ENCODE measurements around the gene GARIN1A. TPM values are rescaled to one million over a fixed set of nuclear protein-coding genes. Genes with fewer than 3 reads are reported as not detected.
"Not testable (repeated sequence)": the region's sequence is repeated elsewhere in the genome, so short reads cannot be mapped to it uniquely, and the experiment has no call there.

The GARIN1A gene
- total RNA-seq, 1 donor from 2014 or later = 3.9 TPM

GRCh38 chr7:128660596-128660995 is 11.5 kb upstream of the GARIN1A start:
- Mint-ChIP-seq H3K27ac (ENCODE audit: unreplicated experiment) (no peak overlapping the region), H3K9me3 (ENCODE audit: unreplicated experiment) (peaks cover 8% of the 10 kb centered on the region), H3K4me3 (ENCODE audit: unreplicated experiment) (no peak overlapping the region), H3K27me3 (ENCODE audit: unreplicated experiment) (no peaks in the 10 kb centered on the region), H3K36me3 (ENCODE audit: unreplicated experiment) (peaks cover 24% of the 10 kb centered on the region), H3K4me1 (ENCODE audit: unreplicated experiment) (no peaks in the 10 kb centered on the region)
- no peak for DNase-seq (ENCODE audit: extremely low spot score, unreplicated experiment)
- TF ChIP-seq CTCF (IDR thresholded peaks at IDR 0.05) = no peak

- Mint-ChIP-seq H3K4me1 (ENCODE audit: unreplicated experiment) (no peaks in the 10 kb centered on the region), H3K9me3 (ENCODE audit: unreplicated experiment) (peaks cover 8% of the 10 kb centered on the region), H3K4me3 (ENCODE audit: unreplicated experiment) (no peak overlapping the region), H3K36me3 (ENCODE audit: unreplicated experiment) (peaks cover 27% of the 10 kb centered on the region), H3K27ac (ENCODE audit: unreplicated experiment) (no peak overlapping the region), H3K27me3 (ENCODE audit: unreplicated experiment) (no peaks in the 10 kb centered on the region)
- DNase-seq (ENCODE audit: extremely low spot score, unreplicated experiment) = no peak
- TF ChIP-seq CTCF (IDR thresholded peaks at IDR 0.05) = no peak
Observed at GRCh38 chr7:128661446-128661845, 10.6 kb upstream of the GARIN1A start.

- peaks cover 8% of the 10 kb centered on the region for H3K9me3 Mint-ChIP-seq (ENCODE audit: unreplicated experiment)
- peaks cover 27% of the 10 kb centered on the region for H3K36me3 Mint-ChIP-seq (ENCODE audit: unreplicated experiment)
- H3K27ac Mint-ChIP-seq (ENCODE audit: unreplicated experiment) = no peak overlapping the region
- DNase-seq (ENCODE audit: extremely low spot score, unreplicated experiment) = no peak
- no peaks in the 10 kb centered on the region for H3K27me3 Mint-ChIP-seq (ENCODE audit: unreplicated experiment)
- no peak for TF ChIP-seq CTCF (IDR thresholded peaks at IDR 0.05)
- no peak overlapping the region for H3K4me3 Mint-ChIP-seq (ENCODE audit: unreplicated experiment)
- no peaks in the 10 kb centered on the region for H3K4me1 Mint-ChIP-seq (ENCODE audit: unreplicated experiment)
Observed at GRCh38 chr7:128662091-128662490, 10.0 kb upstream of the GARIN1A start.

GRCh38 chr7:128663223-128663622 is 8.9 kb upstream of the GARIN1A start:
- not testable (repeated sequence) for H3K27me3 Mint-ChIP-seq (ENCODE audit: unreplicated experiment); H3K27ac Mint-ChIP-seq (ENCODE audit: unreplicated experiment); H3K9me3 Mint-ChIP-seq (ENCODE audit: unreplicated experiment); H3K4me1 Mint-ChIP-seq (ENCODE audit: unreplicated experiment); H3K4me3 Mint-ChIP-seq (ENCODE audit: unreplicated experiment); DNase-seq (ENCODE audit: extremely low spot score, unreplicated experiment)
- peaks cover 27% of the 10 kb centered on the region for H3K36me3 Mint-ChIP-seq (ENCODE audit: unreplicated experiment)

- H3K9me3 Mint-ChIP-seq (ENCODE audit: unreplicated experiment) = peaks cover 8% of the 10 kb centered on the region
- no peak overlapping the region for H3K4me3 Mint-ChIP-seq (ENCODE audit: unreplicated experiment)
- peaks cover 22% of the 10 kb centered on the region for H3K36me3 Mint-ChIP-seq (ENCODE audit: unreplicated experiment)
- H3K27ac Mint-ChIP-seq (ENCODE audit: unreplicated experiment) = no peak overlapping the region
- TF ChIP-seq CTCF (IDR thresholded peaks at IDR 0.05) = no peak
- no peaks in the 10 kb centered on the region for H3K27me3 Mint-ChIP-seq (ENCODE audit: unreplicated experiment)
- H3K4me1 Mint-ChIP-seq (ENCODE audit: unreplicated experiment) = no peaks in the 10 kb centered on the region
- DNase-seq (ENCODE audit: extremely low spot score, unreplicated experiment) = no peak
Observed at GRCh38 chr7:128665057-128665456, 7.0 kb upstream of the GARIN1A start.

GRCh38 chr7:128666200-128666599 is 5.9 kb upstream of the GARIN1A start:
- Mint-ChIP-seq H3K27ac (ENCODE audit: unreplicated experiment) (no peak overlapping the region), H3K36me3 (ENCODE audit: unreplicated experiment) (peaks cover 20% of the 10 kb centered on the region), H3K4me3 (ENCODE audit: unreplicated experiment) (no peak overlapping the region), H3K9me3 (ENCODE audit: unreplicated experiment) (peaks cover 8% of the 10 kb centered on the region), H3K4me1 (ENCODE audit: unreplicated experiment) (no peaks in the 10 kb centered on the region), H3K27me3 (ENCODE audit: unreplicated experiment) (no peaks in the 10 kb centered on the region)
- TF ChIP-seq CTCF (IDR thresholded peaks at IDR 0.05) = peak; percentile 41
- no peak for DNase-seq (ENCODE audit: extremely low spot score, unreplicated experiment)
